Loucy (cell line): ENCODE results near the gene ZCWPW1.

Experiments used
- EZH2phosphoT487 ChIP-seq: fragments of 200-600 bp; IDR thresholded peaks from 2 replicates; pipeline ENCODE4 v1.6.1; 2018; ENCODE audit warnings: antibody characterized with exemption, mild to moderate bottlenecking, moderate library complexity, borderline replicate concordance
- TF ChIP-seq, protein P1 (sequence below): fragments of 200-600 bp; sonication (generic); conservative IDR thresholded peaks from 2 replicates; pipeline ENCODE4 v1.5.1; 2014; ENCODE audit warnings: mild to moderate bottlenecking, antibody characterized with exemption, low read length

DNA sequence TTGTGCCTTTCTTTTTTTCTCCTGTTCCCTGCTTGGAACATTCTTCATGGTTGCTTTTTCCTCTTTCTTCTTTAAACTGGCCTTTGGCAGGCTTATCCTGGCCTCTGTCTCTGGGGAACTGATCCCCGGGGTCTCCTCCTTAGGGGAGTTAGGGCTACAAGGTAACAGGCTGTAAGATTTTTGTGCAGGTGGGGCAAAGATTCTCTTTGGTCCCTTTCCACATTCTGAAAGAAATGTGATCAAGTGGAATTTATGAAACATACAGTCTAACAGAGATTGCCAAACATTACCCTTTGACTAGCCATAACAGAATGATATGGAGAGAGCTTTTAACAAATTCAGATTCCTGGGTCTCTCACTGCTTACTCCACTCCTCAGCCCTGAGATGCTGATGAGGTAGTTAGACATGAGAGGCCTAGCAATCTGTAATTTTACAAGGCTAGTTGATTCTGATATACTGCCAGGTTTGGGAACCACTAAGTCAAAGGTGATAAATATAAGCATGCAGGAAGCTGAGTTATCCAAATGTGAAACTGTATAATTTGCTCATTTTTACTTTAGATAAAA, 8.8 kb downstream of the ZCWPW1 start:
- TF ChIP-seq, protein P1, sequence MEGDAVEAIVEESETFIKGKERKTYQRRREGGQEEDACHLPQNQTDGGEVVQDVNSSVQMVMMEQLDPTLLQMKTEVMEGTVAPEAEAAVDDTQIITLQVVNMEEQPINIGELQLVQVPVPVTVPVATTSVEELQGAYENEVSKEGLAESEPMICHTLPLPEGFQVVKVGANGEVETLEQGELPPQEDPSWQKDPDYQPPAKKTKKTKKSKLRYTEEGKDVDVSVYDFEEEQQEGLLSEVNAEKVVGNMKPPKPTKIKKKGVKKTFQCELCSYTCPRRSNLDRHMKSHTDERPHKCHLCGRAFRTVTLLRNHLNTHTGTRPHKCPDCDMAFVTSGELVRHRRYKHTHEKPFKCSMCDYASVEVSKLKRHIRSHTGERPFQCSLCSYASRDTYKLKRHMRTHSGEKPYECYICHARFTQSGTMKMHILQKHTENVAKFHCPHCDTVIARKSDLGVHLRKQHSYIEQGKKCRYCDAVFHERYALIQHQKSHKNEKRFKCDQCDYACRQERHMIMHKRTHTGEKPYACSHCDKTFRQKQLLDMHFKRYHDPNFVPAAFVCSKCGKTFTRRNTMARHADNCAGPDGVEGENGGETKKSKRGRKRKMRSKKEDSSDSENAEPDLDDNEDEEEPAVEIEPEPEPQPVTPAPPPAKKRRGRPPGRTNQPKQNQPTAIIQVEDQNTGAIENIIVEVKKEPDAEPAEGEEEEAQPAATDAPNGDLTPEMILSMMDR: no peak
- TF ChIP-seq EZH2phosphoT487: no peak
